ENCODE data around the gene PLA2G5. TPM values are rescaled to one million over a fixed set of nuclear protein-coding genes. Genes with fewer than 3 reads are reported as not detected.

The PLA2G5 gene
- total and polyA plus RNA-seq, 2 of the 8 experiments (the other 6 are each of a cell fraction or from before 2014, with no cell fraction given) = 0.05 TPM; not detected in 1

- Histone ChIP-seq H2BK120ac (replicated peaks; ENCODE audit: low read depth, low read length) (peak overlapping the region; percentile 13), H2AFZ (ENCODE audit: low read length) (no peak overlapping the region), H3K4me3 (ENCODE audit: extremely low read depth in 1 of 4, insufficient read depth in 2 of 4, low read depth in 3 of 4, low read length in 4 of 4) (no peak overlapping the region), H3K4me2 (ENCODE audit: insufficient read depth in 1 of 2, low read depth in 2 of 2, low read length in 2 of 2) (no peak overlapping the region), H3K4ac (replicated peaks; ENCODE audit: insufficient read length, low read depth, low read length) (no peak overlapping the region), H3K9ac (replicated peaks in 1 of 4; ENCODE audit: extremely low read depth in 1 of 4, low read depth in 3 of 4, low read length in 3 of 4) (no peak overlapping the region), H3K14ac (ENCODE audit: insufficient read length) (no peak overlapping the region), H2BK12ac (ENCODE audit: low read depth, low read length) (no peak overlapping the region), H3K18ac (ENCODE audit: extremely low read depth, low read length) (no peak overlapping the region), H3K79me2 (ENCODE audit: control insufficient read depth in 1 of 2, insufficient read depth in 2 of 2, low read length in 2 of 2) (no peaks in the 10 kb centered on the region), H2BK5ac (ENCODE audit: low read depth, low read length) (no peak overlapping the region), H2BK15ac (ENCODE audit: low read length) (no peak overlapping the region), H3K27me3 (replicated peaks in 1 of 4; ENCODE audit: control insufficient read depth in 3 of 4, extremely low read depth in 1 of 4, insufficient read depth in 3 of 4, low read length in 3 of 4) (no peaks in the 10 kb centered on the region), H3K4me1 (replicated peaks in 1 of 4; ENCODE audit: control insufficient read depth in 3 of 4, insufficient read depth in 4 of 4, low read length in 3 of 4) (no peaks in the 10 kb centered on the region), H4K5ac (ENCODE audit: insufficient read length, low read depth, low read length) (no peak overlapping the region), H3K56ac (replicated peaks; ENCODE audit: insufficient read length, low read depth, low read length) (no peak overlapping the region), H3K23ac (ENCODE audit: insufficient read length) (no peak overlapping the region), H3K9me3 (ENCODE audit: insufficient read depth in 2 of 2, low read depth in 1 of 2, low read length in 1 of 2) (peaks cover 6% of the 10 kb centered on the region in 2 experiments; a peak in 1 of 4 replicates), H2BK20ac (ENCODE audit: low read length) (no peak overlapping the region), H2AK5ac (ENCODE audit: low read depth, low read length) (no peak overlapping the region), H3K36me3 (ENCODE audit: control insufficient read depth in 2 of 4, insufficient read depth in 4 of 4, low read length in 3 of 4) (no peaks in the 10 kb centered on the region; a peak in 1 of 8 replicates), H4K20me1 (replicated peaks in 1 of 2; ENCODE audit: control insufficient read depth in 1 of 2, insufficient read depth in 2 of 2, low read length in 2 of 2) (no peaks in the 10 kb centered on the region), H4K91ac (replicated peaks; ENCODE audit: insufficient read length, low read length) (no peak overlapping the region), H3K23me2 (ENCODE audit: low read depth, low read length) (0 out of 2 replicates have a peak, but pooled peaks cover 2% of the 10 kb centered on the region), H3K27ac (ENCODE audit: low read depth, low read length) (no peak overlapping the region), H3K79me1 (ENCODE audit: low read depth, low read length) (no peaks in the 10 kb centered on the region), H4K8ac (ENCODE audit: extremely low read depth, insufficient read depth, low read length) (no peak overlapping the region)
- DNase-seq (ENCODE audit: low read depth in 1 of 2, low spot score in 2 of 2) (no peak), FAIRE-seq (no peak)
- 90% methylated on average over 5 of the region's 5 CpGs; no CpG with 5 or more reads in 1 of the 2 experiments for WGBS, 2 experiments (ENCODE audit: extremely low coverage in 1 of 2, insufficient coverage in 1 of 2, insufficient read length in 1 of 2, insufficient replicate concordance in 2 of 2, low coverage in 1 of 2, low lambda C conversion rate in 2 of 2, missing lambda C conversion rate in 1 of 2)
- ChIA-PET POLR2A (ENCODE audit: partially characterized antibody) (no interaction called here), CTCF (ENCODE audit: partially characterized antibody) (interaction anchor here (1.0 kb wide), 1 partner anchor 52 kb away, joined by 3 read pairs; no protein-coding TSS in a partner anchor)
- TF ChIP-seq SAP30 (IDR thresholded peaks at IDR 0.05; ENCODE audit: insufficient read depth, insufficient replicate concordance, low read length) (no peak), GTF2F1 (IDR thresholded peaks at IDR 0.05; ENCODE audit: borderline replicate concordance, low read depth, low read length) (no peak), SIRT6 (IDR thresholded peaks at IDR 0.05; ENCODE audit: low read length) (no peak), ASH2L (IDR thresholded peaks at IDR 0.05; ENCODE audit: low read length) (no peak), SIX5 (IDR thresholded peaks at IDR 0.05; ENCODE audit: low read depth, low read length) (no peak), BRCA1 (IDR thresholded peaks at IDR 0.05; ENCODE audit: low read depth, low read length) (no peak), ATF3 (IDR thresholded peaks at IDR 0.05; ENCODE audit: insufficient read depth, low read depth, low read length) (no peak), KDM5A (IDR thresholded peaks at IDR 0.05; ENCODE audit: low read length) (no peak), YY1 (IDR thresholded peaks at IDR 0.05; ENCODE audit: low read depth, low read length) (no peak), ZNF274 (IDR thresholded peaks at IDR 0.05; ENCODE audit: borderline replicate concordance, extremely low read depth, low read length) (no peak), CTCF (IDR thresholded peaks at IDR 0.05; ENCODE audit: control extremely low read depth in 1 of 3, insufficient read depth in 1 of 3, low read depth in 1 of 3, low read length in 3 of 3) (no peak)
These were observed 12.0 kb upstream of the PLA2G5 start for GRCh38 chr1:20057886-20058420.
